Measurements from ENCODE around the gene EMC8.
"Not testable (repeated sequence)": the region's sequence is repeated elsewhere in the genome, so short reads cannot be mapped to it uniquely, and the experiment has no call there.

The EMC8 gene

DNA sequence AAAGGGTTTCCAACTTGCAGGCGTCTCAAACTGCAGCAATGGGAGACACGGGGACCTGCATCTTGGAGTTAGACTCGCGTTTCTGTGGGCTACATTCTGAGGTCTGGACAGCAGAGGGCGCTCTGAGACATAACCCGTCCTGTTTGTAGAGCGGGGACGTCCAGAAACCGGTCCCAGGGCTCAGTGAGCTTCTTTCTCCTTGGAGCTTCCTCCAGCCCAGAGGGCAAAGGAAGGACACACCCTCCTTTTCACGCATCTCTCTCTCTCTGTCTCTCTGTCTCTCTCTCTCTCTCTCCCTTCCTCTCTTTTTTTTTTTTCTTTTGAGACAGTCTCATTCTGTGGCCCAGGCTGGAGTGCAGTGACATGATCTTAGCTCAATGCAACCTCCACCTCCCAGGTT lies 19.9 kb upstream of the EMC8 start:
- no peak for DNase-seq (ENCODE audit: low read depth)
- H3K4me3 ChIP-seq (ENCODE audit: low read depth, low read length), result no peak overlapping the region

DNA sequence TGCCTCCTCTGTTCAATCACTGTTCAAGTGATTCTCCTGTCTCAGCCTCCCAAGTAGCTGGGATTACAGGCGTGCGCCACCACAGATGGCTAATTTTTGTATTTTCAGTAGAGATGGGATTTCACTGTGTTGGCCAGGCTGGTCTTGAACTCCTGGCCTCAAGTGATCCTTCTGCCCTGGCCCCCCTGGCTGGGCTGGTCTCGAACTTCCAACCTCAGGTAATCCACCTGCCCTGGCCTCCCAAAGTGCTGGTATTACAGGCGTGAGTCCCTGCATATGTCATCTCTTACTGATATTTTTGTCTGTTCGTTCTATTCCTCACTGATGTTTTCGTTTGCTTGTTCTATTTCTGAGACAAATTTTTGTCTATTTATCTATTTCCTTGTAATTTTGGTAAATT lies 17.9 kb upstream of the EMC8 start:
- not testable (repeated sequence) for H3K4me3 ChIP-seq (ENCODE audit: low read depth, low read length); DNase-seq (ENCODE audit: low read depth)

DNA sequence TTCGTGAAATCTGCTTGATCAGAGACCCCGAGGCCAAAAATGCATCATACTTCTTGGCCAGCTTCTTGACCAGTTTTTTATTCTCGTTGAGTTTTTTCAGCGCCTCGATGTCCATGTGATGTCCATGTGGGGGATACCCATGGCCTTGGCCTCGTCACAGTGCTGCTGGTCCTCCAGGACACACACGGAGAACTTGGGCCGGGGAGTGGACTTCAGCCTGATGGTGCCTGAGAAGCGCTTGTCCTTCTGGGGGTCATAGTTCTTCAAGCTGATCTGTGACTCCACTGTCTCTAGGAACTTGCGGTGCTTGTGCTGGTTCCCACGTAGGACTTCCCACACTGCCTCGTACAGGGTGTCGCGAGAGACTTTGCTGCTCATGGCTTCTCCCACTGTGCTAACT lies 16.8 kb upstream of the EMC8 start:
- no peak overlapping the region for H3K4me3 ChIP-seq (ENCODE audit: low read depth, low read length)
- no peak for DNase-seq (ENCODE audit: low read depth)

DNA sequence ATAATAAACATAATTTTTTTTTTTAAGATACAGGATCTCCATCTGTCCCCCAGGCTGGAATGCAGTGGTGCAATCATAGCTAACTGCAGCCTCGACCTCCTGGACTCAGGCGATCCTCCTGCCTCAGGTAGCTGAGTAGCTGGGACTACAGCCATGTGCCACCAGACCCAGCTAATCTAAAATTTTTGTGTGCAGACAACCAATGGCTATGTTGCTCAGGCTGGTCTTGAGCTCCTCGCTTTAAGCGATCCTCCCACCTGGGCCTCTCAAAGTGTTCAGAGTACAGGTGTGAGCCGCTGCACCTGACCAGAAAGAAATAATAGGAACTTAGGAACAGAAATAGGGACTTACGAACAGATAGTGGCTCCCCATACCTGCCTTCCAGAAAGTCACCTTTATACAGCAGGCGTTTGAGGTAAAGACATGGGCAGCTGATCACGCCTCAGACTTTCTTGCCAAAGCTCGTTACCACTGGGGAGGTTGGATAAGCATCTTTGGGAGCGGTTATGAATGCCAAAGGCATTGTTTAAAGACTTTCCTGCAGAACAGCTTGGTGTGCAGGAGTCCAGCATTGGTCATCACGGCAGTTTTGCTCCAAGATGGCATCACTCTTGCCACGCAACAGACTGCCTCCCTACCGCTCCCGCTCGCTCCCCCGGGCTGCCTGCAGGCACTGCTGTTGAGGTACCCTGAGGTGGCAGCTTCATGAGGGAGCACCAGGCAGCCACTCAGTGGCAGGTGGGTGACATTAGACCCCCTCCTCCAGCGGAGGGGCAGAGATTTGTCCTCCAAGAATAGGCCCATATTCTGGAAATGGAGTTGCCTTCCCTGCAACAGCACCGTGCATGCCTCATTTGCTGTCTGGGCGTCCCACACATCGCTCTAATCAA lies 13.7 kb upstream of the EMC8 start:
- H3K4me3 ChIP-seq (ENCODE audit: low read depth, low read length), result no peak overlapping the region
- no peak for DNase-seq (ENCODE audit: low read depth)

DNA sequence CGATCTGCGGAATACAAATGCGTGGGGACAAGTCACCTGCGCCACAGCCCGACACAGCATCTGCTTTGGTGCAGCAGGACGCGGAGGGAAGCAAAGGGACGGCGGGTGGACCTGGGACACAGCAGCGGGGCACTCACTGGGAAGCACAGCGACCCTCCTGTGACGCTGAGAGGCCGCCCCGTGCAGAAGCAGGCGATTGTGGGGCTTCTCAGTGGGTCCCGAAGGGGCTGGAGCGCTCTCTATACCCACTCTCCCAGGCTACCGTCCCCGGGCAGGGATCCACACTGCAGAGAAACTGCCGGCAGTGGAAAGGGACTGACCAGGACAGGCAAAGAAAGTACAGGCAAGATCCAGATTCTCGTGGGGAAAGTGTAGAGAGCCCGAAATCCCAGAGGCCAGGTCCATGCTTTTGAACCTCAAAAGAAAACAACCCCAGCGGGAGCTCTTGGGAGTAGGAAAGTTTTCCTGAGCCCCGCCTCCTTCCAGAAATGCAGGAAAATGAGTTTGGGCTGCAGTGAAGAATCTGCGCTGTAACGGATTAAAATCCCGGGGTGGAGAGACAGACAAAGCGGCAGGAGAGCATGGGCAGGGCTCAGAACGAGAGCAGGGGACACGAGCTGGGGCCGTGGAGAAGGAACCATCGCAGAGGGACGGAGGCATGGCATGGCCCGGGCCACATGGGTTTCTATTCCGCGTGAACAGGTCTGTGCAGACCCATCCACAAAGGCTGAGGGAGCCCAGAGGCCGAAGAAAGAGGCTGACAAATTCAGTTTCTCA lies 12.9 kb upstream of the EMC8 start:
- H3K4me3 ChIP-seq (ENCODE audit: low read depth, low read length), result peak overlapping the region; percentile 7
- no peak for DNase-seq (ENCODE audit: low read depth)

DNA sequence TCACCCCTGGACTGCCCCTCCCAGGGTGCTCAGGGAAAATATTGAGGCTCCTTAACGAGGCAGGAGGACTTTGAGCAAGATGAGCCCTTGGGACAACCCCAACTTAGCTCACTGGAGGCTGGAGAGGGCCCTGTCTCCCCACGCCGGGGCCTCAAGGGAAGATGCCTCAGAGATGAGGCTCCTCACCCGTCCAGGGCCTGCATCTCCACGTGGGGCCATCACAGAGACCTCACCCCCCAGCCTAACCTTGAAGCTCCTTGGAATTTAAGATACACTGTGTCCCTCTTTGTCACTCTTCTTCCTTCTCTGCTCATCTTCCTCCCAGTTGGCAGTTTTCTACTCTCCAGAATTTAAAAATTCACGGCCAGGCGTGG lies 11.4 kb upstream of the EMC8 start:
- H3K4me3 ChIP-seq (ENCODE audit: low read depth, low read length), result no peak overlapping the region
- no peak for DNase-seq (ENCODE audit: low read depth)

DNA sequence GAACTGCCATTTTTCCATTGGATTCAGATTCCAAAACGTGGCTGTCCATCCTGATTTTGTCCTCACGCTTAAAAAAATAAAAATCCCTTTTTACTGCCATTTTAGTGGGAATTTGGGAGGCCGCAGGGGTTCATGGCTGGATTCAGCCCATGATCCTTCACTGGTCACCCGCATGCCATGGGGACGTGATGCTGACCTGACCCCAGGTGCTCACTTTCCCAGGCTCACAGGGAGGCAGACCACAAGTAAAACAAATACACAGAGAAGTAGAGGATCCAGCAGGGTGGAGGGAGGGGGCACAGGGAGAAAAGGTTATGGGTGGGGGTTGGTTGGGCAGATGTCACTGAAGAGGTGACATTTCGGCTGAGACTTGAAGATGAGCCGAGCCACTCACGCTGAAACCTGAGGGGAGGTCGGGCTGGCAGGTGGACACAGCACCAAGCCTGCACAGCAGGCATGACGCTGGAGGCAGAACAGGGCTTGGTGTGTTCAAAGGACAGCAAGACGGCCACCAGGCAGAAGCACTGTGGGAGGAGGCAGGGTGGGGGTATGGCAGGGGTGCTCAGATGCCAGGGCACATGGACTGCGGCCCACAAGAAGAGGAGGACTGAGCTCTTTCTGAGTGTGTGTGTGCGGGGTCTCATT lies 10.9 kb upstream of the EMC8 start:
- DNase-seq (ENCODE audit: low read depth), result no peak
- H3K4me3 ChIP-seq (ENCODE audit: low read depth, low read length), result no peak overlapping the region

DNA sequence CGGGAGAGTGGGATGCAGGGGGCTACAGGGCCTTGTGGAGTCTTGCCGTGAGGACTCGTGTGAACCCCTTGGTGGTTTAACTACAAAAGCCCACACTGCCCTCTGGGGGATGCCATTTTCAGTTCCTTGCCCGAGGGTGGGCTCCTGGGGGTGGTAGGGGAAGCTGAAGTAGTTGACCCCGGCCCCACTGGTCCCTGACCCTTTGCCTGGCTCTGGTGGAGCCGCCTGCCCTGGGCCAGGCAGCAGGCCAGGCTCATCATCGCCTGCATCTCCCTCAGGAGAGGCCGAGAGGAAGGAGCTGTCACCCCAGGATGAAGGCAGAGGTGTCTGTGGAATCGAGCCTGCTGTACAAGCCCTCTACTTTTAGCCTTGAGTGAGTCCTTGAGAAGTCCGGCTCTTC lies 10.3 kb upstream of the EMC8 start:
- H3K4me3 ChIP-seq (ENCODE audit: low read depth, low read length), result no peak overlapping the region
- no peak for DNase-seq (ENCODE audit: low read depth)

DNA sequence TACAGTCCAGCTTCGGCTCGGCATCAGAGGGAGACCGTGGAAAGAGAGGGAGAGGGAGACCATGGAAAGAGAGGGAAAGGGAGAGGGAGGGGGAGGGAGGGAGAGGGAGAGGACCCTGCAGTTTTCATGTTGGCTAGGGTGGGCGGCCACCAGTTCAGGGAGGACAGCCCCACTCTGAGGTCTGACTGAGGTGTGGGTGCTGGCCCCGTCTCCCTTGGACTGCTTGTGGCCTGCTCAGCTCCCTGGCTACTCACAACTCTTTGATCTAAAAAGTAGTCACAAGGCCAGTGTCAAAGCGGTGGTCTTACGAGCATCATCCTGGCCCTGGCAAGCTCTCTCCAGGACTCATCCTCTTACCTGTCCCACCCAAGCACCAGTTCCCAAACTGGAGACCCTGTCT lies 9.6 kb upstream of the EMC8 start:
- no peak for DNase-seq (ENCODE audit: low read depth)
- H3K4me3 ChIP-seq (ENCODE audit: low read depth, low read length), result no peak overlapping the region

DNA sequence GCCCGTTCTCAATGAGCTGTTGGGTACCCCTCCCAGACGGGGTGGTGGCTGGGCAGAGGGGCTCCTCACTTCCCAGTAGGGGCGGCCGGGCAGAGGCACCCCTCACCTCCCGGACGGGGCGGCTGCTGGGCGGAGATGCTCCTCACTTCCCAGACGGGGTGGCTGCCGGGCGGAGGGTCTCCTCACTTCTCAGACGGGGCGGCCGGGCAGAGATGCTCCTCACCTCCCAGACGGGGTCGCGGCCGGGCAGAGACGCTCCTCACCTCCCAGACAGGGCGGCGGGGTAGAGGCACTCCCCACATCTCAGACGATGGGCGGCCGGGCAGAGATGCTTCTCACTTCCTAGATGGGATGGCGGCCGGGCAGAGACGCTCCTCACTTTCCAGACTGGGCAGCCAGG lies 8.8 kb upstream of the EMC8 start:
- H3K4me3 ChIP-seq (ENCODE audit: low read depth, low read length); DNase-seq (ENCODE audit: low read depth): not testable (repeated sequence)

DNA sequence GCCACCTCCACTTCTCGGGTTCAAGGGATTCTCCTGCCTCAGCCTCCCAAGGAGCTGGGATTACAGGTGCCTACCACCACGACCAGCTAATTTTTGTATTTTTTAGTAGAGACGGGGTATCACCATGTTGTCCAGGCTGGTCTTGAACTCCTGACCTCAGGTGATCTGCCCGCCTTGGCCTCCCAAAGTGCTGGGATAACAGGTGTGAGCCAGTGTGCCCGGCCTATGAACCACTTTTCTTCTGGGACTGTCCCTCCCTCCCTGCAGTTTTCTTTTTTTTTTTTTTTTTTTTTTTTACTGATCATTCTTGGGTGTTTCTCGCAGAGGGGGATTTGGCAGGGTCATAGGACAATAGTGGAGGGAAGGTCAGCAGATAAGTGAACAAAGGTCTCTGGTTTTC lies 8.0 kb upstream of the EMC8 start:
- not testable (repeated sequence) for DNase-seq (ENCODE audit: low read depth); H3K4me3 ChIP-seq (ENCODE audit: low read depth, low read length)

DNA sequence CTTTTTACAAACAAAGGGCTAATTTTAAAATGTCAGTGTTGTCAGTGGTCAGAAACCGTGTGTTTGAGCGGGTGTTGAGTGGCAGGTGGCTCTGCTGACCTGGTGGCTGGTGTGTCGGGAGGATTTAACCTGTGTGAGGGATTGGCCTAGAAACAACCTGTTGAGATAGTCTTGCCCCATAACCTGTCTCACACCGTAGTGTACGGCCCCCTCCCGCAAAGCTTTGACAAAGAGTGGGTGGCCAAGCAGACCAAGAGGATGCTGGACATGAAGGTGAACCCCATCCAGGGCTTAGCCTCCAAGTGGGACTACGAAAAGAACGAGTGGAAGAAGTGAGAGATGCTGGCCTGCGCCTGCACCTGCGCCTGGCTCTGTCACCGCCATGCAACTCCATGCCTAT lies 7.2 kb upstream of the EMC8 start:
- H3K4me3 ChIP-seq (ENCODE audit: low read depth, low read length), result no peak overlapping the region

DNA sequence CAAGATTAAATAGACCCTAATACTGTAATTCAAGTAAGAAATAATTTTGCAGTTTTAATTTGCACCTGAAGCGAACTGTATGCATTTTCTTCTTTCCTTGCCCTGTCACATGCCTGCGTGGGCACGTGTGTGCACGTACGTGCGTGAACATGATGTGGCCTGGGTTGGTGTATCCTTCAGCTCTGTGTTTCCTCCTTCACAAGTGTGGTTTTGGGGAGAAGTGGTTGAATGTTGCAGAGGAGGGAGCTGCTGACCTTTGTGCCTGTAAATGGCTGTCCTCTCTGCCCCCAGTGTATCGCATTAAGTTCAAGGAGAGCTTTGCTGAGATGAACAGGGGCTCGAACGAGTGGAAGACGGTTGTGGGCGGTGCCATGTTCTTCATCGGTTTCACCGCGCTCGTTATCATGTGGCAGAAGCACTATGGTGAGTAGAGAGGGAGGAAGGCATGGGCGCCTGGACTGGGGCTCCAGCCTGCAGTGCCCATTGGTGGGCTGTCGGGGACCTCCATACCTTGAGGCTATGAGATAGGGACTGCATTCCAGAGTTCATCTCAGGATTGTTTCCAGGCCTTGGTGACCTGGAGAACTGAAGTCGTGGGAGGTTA lies 6.2 kb upstream of the EMC8 start:
- no peak for DNase-seq (ENCODE audit: low read depth)
- no peak overlapping the region for H3K4me3 ChIP-seq (ENCODE audit: low read depth, low read length)

More for the DNA sequence above, 7.2 kb upstream of the EMC8 start:
- DNase-seq (ENCODE audit: low read depth), result no peak

DNA sequence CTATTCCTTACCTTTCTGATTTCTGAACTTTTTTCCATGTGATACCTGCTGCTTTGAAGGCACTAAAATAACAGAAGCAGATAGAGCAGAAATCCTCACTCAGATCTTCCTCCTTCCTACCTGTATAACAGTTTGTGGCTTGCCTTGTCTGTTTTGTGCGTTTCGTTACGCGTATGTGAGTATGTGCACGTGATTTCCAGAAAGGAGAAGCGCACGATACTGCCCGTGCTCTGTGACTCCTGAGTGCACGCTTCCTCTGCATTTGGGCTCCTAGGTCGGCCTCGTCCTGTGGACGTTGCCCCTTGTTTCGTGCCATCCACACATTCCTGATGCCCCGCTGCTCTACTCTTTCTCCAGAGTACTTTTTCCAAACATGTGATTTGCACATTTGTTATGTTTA lies 4.2 kb upstream of the EMC8 start:
- DNase-seq (ENCODE audit: low read depth), result no peak
- H3K4me3 ChIP-seq (ENCODE audit: low read depth, low read length), result no peak overlapping the region

DNA sequence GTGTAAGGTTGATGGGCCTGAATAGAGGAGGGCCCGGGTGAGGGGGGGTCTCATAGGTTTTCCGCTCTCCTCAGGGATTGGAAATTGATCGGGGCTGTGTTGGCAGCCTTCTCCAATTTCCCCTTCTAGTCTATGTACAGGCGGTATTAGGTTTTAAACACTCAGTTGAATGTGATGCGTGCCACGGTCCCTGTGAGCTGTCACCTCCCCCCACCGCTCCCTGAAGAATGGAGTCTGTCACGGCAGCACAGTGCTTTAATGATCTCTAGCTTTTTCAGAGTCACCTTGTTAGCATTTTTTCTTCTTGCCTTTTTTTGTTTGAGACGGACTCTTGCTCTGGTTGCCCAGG lies 951 bp upstream of the EMC8 start:
- DNase-seq (ENCODE audit: low read depth), result no peak
- peak overlapping the region; percentile 95 for H3K4me3 ChIP-seq (ENCODE audit: low read depth, low read length)

DNA sequence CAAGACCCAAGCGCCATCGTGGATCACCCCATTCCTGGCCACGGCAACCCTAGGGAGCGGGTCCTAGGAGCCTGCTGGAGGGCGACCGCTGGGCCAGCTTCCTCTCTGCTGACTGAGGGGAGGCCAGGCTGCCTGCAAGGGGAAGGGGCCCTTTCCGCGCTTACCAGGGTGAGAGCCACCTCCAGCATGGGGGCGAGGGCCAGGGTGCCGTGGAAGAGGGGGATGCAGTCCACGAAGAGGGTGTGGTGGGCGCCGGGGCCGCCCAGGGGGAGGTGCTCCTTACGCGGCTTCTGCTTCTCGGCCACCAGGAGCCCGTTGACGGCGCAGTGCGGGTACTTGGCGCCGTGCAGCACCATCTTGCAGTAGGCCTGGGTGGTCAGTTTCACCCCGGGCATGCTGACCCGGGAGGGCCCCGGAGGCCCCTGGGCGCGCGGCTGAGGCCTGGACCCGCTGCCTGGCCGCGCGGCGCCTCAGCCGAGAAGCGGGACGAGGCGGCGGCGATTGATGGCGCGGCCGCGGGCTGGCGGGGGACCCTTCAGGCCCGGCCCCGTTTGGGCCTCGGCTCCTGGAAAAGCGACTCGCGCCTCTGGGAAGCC lies 345 bp downstream of the EMC8 start:
- no peak for DNase-seq (ENCODE audit: low read depth)
- H3K4me3 ChIP-seq (ENCODE audit: low read depth, low read length), result peak overlapping the region; percentile 95

DNA sequence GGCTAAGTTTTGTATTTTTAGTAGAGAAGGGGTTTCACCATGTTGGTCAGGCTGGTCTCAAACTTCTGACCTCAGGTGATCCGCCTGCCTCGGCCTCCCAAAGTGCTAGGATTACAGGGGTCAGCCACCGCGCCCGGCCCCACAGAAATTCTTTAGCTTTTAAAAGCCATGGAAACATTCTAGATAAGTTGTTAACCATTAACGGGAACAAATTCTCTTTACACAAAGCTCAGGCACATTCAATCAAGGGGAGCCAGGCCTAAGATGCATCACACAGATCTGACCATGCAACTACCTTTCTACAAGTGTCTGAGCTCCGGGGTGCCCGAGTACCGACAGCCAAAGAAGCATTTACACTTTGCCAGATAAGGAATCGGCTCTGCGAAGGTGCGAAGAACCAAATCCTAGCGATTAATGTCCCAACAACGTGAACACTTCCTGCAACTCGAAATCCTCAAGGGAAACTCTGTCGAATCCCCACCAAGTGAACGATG lies 1.0 kb downstream of the EMC8 start:
- peak overlapping the region; percentile 95 for H3K4me3 ChIP-seq (ENCODE audit: low read depth, low read length)
- DNase-seq (ENCODE audit: low read depth), result no peak

DNA sequence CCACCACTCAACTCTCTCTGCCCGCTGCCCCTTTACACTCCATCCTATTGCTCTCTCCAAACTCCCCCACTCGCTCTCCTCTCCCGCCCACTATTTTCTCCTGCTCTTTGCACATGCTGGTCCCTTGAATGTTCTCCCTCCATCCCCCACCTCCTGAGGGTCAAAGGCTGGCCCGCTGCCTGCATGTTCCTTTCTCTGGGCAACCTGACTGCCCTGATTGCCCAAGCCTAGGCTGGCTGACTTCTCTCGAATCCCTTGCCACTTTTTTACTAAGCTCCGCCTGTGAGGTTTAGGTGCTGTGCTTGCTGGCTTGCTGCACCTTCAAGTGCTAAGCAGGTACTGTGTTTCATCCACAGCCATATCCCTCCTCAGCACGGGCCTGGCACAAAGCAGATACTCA lies 2.7 kb downstream of the EMC8 start:
- DNase-seq (ENCODE audit: low read depth), result no peak
- no peak overlapping the region for H3K4me3 ChIP-seq (ENCODE audit: low read depth, low read length)

DNA sequence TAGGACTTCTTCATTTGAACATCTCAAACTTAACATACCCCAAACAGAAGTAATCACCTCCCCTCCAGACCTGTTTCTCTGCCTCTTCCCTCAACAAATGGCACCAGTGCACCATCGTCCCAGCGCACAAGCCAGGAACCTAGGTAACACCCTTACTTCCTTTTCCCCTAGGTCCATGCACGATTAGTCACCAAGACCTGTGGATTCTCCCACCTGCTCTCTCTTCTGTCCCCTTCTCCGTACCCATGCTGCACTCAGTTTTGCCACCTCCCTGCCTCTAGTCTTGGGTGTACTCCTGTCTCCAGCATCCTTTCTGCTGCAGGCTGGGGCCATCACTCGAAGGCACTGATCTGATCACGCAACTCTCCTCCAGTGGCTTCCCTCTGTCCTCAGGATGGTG lies 3.2 kb downstream of the EMC8 start:
- H3K4me3 ChIP-seq (ENCODE audit: low read depth, low read length), result no peak overlapping the region
- no peak for DNase-seq (ENCODE audit: low read depth)

DNA sequence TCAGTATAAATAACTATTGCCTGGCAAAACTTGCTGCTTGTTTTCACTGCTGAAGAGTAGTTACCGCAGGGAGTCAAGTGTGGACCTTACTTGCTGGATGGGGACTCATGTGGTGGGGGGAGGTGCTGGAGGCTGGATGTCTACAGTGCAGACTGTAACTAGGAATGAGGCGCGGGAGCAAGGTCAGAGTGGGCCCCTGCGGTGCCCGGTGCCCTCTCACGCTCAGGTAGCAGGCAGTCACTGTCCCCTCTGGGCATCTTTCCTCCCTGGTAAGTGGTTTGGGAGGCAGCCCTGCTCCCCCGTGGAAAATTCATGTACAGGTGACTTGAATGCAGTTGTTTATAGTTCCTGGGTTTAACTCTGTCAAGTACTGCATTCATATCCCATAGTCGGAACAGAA lies 4.6 kb downstream of the EMC8 start:
- no peak overlapping the region for H3K4me3 ChIP-seq (ENCODE audit: low read depth, low read length)
- DNase-seq (ENCODE audit: low read depth), result no peak

Measured in skeletal muscle cell (primary cell).